ENCODE results near the gene PSD2.

PSD2 gene

DNA sequence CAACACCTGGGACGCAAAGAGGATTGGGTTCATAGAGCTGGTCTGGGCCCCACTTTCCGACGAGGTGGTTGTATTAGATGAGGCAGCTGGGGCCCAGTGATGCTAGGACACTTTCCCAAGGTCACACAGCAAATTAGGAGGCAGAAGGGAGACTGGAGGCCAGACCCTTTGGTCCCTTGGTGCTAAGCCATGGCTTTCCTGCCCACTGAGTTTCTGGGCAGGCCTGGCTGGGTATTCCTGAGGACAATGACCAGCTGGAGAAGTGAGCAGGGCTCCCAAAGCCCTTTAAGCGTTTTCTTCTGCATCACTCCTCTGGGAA is 66.2 kb downstream of the PSD2 start:
- no peak for DNase-seq

DNA sequence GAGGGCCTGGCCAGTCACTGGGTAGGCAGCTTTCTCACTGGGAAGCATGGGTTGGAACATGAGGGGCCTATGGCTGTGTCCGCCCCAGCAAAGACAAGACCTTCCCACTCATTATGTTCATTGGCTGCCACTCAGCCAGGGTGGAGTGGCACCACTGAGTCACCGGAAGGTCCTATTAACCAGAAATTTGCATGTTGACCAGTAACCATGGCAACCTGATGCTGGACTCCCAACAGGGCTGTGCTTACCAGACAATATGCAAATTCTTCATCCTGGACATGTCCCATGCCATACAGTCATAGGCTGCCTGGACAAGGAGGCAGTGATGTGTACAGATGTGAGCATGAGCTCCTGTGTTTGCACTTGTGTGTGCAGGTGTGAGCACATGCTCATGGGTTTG is 66.7 kb downstream of the PSD2 start:
- DNase-seq, result no peak

DNA sequence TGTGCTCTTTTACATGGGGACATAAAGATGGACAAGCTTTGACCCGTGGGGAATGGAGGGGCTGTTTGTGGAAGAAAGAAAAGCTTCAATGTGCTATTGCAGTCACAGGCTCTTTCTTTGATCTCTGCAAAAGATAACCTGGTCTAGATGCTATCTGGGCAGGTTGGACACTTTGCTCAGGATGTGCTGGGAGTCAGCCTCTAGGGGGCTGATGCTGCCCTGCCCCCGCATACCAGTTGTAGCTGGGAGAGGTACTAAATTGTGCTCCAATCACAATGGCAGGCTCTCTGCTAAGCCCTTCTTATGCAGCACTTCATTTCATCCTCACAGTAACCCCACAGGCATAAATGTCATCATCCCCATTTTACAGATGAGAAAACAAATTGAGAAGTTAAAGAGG is 67.2 kb downstream of the PSD2 start:
- DNase-seq, result no peak

DNA sequence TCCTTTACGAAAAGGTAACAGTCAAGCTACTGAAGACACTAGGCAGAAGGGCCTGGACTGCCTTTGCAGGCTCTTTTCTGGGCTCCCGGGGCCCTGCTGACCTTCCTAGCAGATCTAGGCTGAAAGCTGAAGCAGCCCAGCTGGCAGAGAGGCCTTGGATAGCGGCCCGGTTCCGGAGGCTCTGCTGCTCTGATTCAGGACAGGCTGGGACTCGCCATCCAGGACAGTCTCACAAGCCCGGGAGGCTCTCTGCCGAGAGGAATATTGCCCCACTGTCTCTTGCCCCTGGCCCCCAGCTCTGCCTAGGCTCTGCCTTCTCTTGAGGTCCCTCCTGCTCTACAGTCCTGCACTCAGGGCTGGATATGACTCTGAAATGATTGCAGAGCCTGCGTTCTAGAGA is 67.8 kb downstream of the PSD2 start:
- no peak for DNase-seq

DNA sequence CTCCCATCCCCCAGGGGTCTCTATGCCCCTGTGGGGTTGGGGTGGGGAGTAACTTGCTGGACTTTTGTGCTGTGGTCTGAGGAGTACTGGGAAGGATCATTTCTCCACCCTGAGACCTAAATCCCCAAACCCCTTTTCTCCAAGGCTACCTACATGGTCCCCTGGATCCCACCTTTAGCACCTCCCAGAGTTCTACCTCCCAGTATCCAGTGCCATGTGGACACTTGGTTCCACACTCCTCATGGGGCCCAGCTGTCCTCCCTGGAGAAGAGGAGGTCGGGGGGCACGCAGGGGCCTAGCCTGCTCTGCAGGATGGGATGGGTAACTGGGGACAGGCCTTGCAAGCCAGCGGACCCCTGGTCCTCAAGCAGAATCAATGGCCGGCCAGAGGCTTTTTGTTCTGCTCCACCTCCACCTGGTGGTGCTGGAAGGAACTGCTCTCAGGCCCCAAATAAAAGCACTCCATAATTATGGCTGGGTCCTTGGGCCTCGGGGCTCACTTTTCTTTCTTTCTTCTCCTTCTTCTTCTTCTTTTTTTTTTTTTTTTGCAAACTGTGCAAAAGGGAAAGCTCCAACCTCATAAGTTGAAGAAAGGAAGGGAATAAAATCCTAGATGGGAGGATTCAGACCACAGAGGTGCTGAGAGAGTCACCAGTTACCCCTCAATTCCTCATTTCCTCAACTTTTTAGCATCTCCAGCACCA is 68.4 kb downstream of the PSD2 start:
- peak; percentile 46 for DNase-seq

DNA sequence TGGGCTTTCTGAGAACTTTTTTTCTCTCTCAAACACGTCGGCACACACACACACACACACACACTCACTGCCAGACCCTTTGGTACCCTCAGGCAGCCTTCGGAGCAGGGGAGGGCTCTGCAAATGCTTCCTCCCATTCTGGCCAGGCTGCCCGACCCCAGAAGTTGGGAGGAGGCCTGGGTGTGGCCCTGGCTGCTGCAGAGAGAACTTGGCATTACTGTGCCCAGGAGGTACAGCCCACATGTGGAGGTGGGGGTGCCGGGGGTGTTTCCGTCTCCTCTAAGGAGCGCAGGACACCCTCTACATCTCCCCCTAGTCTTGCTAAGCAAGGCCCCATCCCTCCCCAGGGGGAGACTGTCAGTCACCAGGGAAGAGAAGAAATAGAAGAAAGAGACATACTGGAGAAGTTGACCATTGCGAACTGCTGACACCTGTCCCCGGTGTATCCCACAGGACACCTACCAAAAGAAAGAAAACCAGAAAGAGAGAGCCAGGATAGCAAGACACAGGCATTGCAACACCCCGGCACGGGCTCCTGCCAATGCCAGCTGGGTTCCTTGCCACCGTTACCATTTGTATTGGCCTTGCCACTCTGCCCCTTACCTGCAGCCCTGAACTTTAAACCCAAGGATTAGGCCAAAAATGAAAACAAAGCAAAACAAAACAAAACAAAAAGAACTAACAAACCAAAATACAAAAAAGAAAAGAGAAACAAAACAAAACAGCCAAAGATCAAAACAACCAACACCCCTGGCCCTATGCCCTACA is 69.3 kb downstream of the PSD2 start:
- DNase-seq, result no peak

DNA sequence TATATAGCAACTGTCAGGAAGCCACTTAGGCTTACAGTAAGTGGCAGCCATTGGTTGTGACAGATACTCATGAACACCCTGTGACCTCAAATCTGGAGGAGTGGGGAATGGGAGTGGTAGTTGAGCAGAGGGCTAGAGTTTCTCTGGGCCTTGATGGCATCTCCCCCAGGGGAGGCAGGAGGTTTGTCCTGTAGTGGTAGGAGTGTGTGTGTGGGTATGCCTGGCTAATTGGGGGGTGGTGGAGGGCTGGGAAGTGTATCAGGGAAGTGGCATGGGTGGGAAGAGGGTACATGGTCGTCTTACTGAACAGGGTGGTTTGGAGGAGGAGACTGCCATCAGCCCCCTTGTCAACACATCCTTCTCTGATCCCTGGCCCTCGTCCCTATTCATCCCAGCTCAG is 71.5 kb downstream of the PSD2 start:
- no peak for DNase-seq

DNA sequence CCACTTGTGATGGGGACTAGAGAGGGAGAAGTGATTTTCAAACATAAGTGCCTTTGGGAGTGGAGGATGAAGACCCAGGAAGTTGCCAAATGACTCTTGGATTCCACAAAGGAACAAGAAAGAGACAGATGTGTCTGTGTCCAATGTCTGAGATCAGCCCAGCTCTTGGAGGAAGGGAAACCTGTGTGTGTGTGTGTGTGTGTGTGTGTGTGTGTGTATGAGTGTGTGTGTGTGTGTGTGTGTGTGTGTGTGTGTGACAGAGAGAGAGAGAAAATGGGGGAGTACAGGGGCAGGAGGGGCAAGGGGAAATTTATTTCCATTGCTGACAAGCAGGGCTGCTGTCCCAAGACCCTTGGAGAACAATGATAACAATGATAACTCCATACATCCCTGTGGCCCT is 72.0 kb downstream of the PSD2 start:
- no peak for DNase-seq

DNA sequence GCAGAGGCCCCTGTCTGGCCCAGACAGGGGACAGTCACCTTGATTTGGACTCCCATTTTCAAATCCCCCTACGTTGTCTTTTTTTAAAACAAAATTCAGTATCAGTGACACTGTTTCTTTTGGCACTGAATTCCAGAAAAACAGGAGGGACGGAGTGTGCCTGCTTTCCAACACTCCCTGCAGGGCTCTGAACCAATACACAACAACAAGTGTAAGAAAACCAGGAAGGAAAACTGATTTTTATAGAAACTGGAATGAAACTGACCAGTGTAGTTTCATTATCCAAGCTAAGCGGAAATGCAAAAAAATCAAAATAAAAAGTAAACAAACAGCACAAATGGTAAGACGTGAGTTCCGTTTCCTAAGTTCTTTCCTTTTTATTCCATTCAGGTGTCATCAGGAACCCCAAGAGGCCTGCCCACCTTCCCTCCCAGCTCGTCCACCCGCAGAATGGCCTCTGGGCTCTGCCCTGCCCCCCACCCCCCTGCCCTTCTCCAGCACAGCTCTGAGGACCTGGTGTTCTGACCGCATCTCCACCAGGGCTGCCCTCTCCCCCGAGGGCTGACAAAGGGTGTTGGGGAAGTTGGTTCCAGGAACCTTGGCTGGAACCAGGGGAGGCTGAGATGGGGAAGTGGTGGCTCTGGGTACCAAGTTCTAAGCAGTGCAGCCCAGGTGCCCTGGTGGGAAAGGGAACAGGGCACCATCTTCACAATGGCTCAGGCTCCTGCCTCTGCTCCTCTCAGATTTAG is 73.6 kb downstream of the PSD2 start:
- no peak for DNase-seq

DNA sequence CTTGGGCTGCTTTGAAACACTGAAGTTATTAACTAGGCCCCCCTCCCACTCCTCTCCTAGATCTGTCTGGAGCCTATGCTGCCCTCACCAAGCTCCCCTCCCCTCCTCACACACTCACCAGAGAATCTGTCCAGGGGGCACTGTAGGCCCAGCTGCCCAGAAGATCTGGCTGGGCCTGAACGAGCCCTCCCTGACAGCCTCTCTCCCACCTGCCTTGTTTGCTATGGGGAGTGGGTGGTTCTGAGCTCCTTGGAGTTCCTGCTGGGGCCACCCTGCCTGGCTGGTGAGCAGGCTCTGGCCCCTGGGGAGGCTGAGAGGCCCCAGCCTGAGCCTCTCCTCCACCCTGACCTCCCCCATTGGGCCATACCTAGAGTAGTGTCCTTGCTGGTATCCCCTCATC is 75.1 kb downstream of the PSD2 start:
- no peak for DNase-seq

DNA sequence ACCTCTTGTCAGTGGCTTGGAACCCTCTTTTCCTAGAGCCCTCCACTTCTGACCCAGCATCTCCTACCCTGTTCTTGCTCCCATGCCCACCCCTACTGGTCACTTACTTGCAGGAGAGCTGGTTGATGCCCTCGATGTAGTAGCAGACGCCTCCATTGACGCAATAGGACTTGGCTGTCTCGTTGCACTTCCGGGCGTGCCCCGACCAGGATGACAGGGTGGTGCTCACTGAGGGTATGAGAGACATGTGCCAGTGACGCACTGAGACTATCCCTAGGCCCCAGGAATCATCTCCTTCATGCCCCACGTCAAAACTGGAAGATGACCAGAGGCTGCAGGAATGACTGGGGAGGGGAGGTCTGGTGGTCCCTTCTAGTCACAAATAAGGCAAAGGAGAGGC is 76.0 kb downstream of the PSD2 start:
- DNase-seq, result no peak

DNA sequence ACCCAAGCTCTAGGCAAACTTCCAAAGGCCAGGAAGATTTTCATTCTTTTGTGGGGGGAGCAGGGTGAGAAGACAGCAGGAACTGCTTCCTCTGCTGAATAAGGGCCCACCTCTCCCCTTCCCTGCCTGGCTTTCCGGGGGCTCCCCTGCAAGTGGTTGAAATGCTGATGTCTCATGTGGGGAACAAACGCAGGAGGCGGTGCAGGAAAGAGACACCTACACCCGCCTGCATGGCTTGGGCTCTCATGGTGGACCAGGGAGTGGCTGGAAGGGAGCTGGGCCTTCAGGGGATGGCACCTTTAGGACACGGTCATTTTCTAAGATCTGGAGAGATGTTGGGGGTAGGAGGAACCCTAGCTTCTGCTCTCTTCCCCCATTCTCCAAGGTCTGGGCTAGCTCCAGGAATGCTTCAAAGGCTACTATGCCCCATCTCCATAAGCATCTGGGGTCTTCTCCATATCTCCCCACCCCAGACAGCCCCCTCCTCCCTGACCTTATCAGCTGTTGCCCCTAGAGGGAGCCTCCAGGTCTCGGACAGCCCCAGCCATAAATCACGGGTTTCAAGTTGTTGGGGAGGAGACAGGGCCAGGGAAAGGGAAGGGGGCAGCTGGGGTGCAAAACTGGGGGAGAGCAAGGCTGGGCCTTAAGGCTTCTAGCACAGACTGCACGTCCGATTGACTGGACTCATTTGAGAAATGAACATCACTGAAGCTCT is 76.6 kb downstream of the PSD2 start:
- no peak for DNase-seq

DNA sequence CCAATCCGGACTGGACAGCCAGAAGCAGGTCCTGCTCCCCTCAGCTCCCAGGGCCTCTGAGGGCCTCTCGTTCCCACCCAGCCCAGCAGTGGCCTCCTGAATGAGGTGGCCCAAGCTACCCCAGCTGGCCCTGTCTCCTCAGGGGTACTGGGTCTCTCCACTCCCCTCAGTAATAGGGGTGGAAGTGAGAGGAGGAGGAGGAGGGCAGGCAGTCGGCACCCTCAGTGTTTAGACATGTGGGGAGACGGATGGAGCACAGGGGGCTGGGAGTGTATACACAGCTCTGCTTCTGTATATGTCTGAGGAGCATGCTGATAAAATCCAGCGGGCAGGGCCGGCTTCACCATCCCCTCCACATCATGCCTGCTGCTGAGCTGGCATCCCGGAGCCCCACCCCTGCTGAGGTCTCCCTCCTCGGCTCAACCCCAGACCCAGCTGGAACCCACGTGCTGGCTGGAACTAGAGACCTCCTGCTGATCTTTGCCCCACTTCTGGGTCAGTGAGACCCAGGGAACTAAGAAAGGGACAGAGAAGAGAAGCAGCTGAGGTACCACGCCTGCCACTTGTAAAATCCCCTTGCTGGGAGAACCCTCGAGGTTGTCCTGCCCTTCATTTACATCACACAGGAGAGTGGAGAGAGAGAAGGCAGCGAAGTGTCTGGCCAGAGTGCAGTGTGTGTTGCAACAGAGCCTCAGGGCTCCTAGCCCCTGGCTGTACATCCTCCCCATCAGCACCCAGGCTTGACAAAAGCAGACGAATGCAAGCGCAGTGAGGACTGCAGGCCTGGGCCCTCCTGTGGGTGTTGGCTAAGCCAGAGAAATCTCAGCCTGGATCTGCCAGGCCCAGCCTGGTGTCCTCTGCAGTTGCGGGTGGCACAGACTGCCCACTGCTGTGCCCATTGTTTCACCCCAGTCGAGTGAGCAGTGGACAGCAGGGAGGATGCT is 77.5 kb downstream of the PSD2 start:
- no peak for DNase-seq

DNA sequence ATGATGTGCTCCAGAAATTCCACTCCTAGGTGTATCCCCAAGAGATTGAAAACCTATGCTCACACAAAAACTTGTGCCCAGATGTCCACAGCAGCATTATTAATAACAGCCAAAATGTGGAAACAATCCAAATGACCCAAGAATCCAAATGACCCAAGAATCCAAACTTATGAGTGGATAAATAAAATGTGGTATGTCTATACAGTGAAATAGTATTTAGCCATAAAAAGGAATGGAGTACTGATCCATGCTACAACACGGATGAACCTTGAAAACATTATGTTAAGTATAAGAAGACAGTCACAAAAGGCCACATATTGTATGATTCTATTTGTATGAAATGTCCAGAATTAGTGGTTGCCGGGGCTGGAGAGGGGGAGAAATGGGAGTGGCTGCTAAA is 80.3 kb downstream of the PSD2 start:
- DNase-seq, result no peak

DNA sequence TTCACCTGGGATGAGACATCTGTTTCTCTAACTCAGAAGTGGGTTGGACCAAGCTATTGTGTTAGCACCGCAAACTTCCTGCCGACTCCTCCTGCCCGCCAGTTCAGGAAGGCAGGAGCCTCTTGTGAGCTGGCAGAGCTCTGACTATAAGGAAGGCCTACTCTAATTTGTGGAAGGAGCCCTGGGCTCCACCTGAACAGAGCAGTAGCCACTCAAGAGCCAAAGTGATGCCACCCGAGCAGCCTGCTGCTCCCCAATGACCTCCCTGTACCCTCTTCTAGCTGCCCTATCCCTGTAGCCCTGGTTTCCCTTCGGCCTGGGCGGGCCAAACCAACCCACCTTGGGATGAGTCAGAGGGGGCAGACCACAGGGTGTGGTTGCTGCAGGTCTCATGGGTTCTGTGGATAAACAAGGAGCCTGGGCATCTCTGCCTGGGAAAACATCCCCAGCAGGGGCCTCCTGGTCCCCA is 81.6 kb downstream of the PSD2 start:
- no peak for DNase-seq

DNA sequence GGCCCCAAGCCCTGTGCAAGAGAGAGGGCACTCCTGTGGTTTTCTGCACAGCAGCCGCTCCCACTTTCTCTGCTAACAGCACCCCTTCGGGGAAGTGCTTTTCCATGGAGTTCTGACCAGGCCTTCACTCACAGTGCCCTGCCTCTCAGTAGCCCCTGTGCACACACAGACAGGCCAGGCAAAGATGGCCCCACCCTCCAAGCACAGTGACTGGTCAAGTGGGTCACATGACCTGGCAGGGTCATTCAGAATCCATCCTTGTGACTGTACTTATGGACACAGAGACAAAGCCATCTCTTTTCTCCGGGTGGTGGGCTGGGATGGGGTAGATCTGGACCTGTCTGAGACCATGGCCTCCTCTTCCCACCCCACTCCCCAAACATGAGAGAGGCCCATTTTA is 82.5 kb downstream of the PSD2 start:
- no peak for DNase-seq

DNA sequence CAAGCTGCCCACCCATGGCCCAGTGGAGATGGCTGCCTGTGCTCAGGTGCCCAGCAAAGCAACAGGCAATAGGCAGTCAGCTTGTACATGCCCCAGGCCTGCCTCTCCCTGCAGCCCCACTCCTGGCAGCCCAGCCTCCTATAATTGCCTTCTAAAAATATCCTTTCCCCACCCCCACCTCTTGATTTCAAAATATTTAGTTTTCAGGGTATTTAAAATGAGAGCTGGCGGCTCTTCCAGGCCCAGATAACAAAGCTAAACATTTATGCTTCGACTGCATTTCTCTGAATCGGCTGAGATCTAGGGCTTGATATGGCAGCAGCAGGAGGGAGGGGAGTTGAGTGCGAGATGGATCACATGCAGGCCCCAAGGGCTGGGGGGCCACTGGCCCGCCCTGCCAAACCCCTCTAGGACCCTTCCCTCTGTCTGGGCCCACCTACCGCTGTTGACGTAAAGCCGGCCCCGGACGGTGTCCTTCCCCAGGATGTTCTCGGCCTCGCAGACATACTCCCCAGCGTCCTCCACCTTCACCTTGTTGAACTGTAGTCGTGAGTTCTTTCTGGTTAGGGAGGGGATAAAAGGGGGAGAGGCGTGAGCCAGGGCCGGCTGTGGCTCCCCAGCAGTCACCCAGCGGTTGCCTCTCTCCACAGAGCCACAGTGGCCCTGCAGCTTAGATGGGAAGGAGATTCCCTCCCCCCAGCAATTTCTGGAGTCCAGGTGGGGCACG is 85.0 kb downstream of the PSD2 start:
- no peak for DNase-seq

DNA sequence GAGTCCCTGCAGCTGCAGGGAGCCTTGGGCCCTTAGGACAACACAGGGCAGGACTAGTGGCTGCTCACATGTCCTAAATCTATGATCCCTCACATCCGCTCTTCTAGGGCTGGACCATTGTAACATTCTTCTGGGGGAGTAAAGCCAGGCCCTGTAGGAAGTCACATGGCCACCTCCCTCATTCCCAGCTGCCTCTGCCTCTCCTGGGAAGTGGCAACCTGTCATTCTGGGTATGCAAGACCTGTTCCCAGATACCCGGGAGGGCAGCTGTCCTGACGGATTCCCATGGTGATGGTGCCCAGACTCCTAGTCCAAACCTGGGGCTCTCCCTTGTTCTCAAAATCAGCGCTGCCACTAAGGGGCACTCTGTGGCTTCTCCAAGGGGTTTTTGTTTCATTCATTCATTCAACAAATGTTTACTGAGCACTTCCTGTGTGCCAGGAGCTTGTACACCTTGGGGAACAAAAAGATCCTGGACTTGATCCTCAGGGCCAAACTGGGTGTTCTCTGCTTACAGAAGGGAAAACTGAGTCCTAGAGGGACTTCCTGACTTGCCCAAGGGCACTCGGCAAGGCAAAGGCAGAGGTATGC is 85.6 kb downstream of the PSD2 start:
- DNase-seq, result no peak

DNA sequence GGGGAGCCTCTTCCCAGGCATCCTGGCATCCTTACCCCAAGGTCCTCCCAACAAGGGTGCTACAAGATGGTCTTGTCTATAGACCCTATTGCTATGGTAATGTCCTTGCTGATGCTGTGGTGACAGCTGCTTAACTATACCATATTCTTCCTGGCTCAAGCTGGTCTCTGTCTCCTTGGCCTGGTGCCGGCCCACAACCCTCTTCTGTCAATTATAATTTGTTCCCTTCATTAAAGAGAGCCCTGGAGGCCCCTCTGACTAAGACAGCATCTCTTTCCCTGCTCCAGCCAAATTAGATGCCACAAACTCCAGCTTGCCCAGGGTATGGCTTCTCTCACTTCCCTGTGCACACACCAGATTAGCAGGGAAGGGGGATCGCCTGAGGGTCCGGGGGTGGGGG is 86.7 kb downstream of the PSD2 start:
- no peak for DNase-seq

DNA sequence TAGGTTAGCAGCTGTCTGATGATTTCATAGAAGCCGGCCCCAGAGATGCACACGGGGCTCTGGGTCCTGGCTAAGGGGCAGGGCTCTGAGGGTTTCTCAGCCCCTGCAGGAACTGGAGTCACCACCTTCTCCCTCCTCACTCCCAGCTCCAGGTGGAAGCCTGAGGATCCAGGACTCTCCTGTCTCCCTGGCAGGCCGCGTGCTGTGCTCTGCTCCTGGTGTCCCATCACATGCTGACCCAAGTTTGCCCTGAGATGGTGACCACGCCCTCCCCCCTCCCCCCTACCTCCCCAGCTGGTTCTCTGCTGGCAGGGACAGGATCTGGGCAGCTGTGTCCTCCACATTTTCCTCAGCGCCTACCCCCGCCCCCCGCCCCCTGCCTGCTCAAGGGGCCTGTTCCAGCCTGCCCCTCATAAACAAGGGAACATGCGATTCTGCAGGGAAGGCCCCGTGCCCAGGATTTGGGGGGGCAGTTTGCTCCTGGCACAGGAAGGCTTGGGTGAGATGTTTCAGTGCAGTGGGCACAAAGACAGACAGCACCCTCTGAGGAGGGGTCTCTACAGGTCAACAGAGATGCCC is 87.4 kb downstream of the PSD2 start:
- DNase-seq, result no peak

DNA sequence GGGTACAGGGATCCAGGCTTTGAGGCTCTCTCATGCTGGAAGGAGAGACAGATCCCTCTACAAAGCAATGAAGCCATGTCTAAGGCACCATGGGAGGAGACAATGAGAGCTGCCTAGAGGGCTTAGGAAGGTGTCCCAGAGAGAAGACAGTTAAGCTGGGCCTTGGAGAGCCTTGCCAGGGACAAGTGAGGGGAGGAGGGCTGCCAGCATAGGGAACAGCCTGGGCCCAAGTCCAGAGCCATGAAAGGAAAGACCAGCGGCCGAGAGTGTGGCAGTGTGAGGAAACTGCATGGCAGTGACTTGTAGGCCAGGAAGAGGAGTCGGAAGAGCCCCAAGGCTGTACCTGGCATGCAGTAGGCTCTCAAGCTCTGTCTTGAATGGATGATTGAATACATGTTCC is 88.5 kb downstream of the PSD2 start:
- DNase-seq, result no peak
